Liver (tissue), 9 donors: ENCODE measurements around the gene ANKRD16. TPM values are rescaled to one million over a fixed set of nuclear protein-coding genes. Genes with fewer than 3 reads are reported as not detected.
"Not testable (repeated sequence)": the region's sequence is repeated elsewhere in the genome, so short reads cannot be mapped to it uniquely, and the experiment has no call there.

Source experiments
- DNase-seq: peaks from one replicate; pipeline ENCODE4 v3.0.0-alpha.2; 2017; ENCODE audit warnings: low spot score
- H3K27ac ChIP-seq, 2 donors: one replicate each; pipeline ENCODE4 v1.7.0; 2013; ENCODE audit warnings: inconsistent platforms in 2 of 2, low read length in 2 of 2, control low read depth in 1 of 2, low read depth in 1 of 2, mild to moderate bottlenecking in 1 of 2
- H3K27me3 ChIP-seq, 4 donors: one replicate each; pipeline versions ENCODE4 v1.6.1 to v1.7.0; 2013; ENCODE audit warnings: low read length in 3 of 4, inconsistent platforms in 1 of 4, mild to moderate bottlenecking in 1 of 4, moderate library complexity in 1 of 4; ENCODE audit not compliant: control insufficient read depth in 4 of 4, insufficient read depth in 4 of 4
- H3K36me3 ChIP-seq, 4 donors: one replicate each; pipeline versions ENCODE4 v1.6.1 to v1.7.0; 2013; ENCODE audit warnings: low read length in 3 of 4, mild to moderate bottlenecking in 3 of 4, low read depth in 1 of 4, moderate library complexity in 1 of 4; ENCODE audit not compliant: control insufficient read depth in 4 of 4, insufficient read depth in 3 of 4
- H3K4me1 ChIP-seq, 4 donors: one replicate each; pipeline versions ENCODE4 v1.6.1 to v1.7.0; 2013; ENCODE audit warnings: low read length in 3 of 4, mild to moderate bottlenecking in 3 of 4, moderate library complexity in 1 of 4; ENCODE audit not compliant: control insufficient read depth in 4 of 4, insufficient read depth in 4 of 4
- H3K4me3 ChIP-seq, 3 donors: one replicate each; pipeline versions ENCODE4 v1.6.1 to v1.7.0; 2013; ENCODE audit warnings: low read length in 3 of 3, control low read depth in 1 of 3, low read depth in 1 of 3, mild to moderate bottlenecking in 1 of 3
- H3K9ac ChIP-seq, 2 donors: one replicate each; pipeline ENCODE4 v1.7.0; 2013; ENCODE audit warnings: low read length in 2 of 2, mild to moderate bottlenecking in 2 of 2, moderate library complexity in 2 of 2, control low read depth in 1 of 2, low read depth in 1 of 2
- H3K9me3 ChIP-seq, 4 donors: one replicate each; pipeline versions ENCODE4 v1.6.1 to v1.7.0; 2013; ENCODE audit warnings: low read length in 3 of 4; ENCODE audit not compliant: control insufficient read depth in 4 of 4
- EGR1 ChIP-seq, 2 donors: IDR thresholded peaks; 2 replicates each; pipeline ENCODE4 v1.6.1; 2016 to 2018; ENCODE audit warnings: antibody characterized with exemption in 2 of 2, low read depth in 2 of 2
- FOXA2 ChIP-seq: IDR thresholded peaks from 2 replicates; pipeline ENCODE4 v1.6.1; 2016; ENCODE audit warnings: antibody characterized with exemption
- GABPA ChIP-seq, 2 donors: IDR thresholded peaks in 1 of 2; conservative IDR thresholded peaks in 1 of 2; 2 replicates each; pipeline ENCODE4 v1.6.1; 2016; ENCODE audit warnings: antibody characterized with exemption in 2 of 2, mild to moderate bottlenecking in 1 of 2, moderate library complexity in 1 of 2
- HNF4G ChIP-seq: IDR thresholded peaks from 2 replicates; pipeline ENCODE4 v1.6.1; 2016; ENCODE audit warnings: antibody characterized with exemption
- JUND ChIP-seq, 2 donors: IDR thresholded peaks; 2 replicates each; pipeline ENCODE4 v1.6.1; 2016; ENCODE audit warnings: antibody characterized with exemption in 2 of 2
- NR2F2 ChIP-seq: IDR thresholded peaks from 2 replicates; pipeline ENCODE4 v1.6.1; 2016; ENCODE audit warnings: antibody characterized with exemption
- TAF1 ChIP-seq: conservative IDR thresholded peaks from 2 replicates; pipeline ENCODE4 v1.6.1; 2016; ENCODE audit warnings: antibody characterized with exemption, mild to moderate bottlenecking
- YY1 ChIP-seq: IDR thresholded peaks from 2 replicates; pipeline ENCODE4 v1.6.1; 2016; ENCODE audit warnings: antibody characterized with exemption, mild to moderate bottlenecking
- WGBS: extraction: QIAGEN DNeasy Blood & Tissue Kit; methylation state at CpG from one replicate; pipeline ENCODE4 v1.1.7; 2013; 5-methylcytosine and 5-hydroxymethylcytosine counted together
- polyA plus RNA-seq, 2 donors: library from polyadenylated mRNA; stranded (reverse) in 1 of 2; unstranded in 1 of 2; fragments of 200-250 nt in 1 of 2; fragments of >200 nt in 1 of 2; fragmentation: Nextera tagmentation in 1 of 2; extraction: Ambion mirVana in 1 of 2; gene quantifications; one replicate each; pipeline versions ENCODE4 v1.2.1 to v1.2.3, GENCODE V29; 2013 to 2015
- total RNA-seq, 2 donors: library from RNA; depleted of rRNA; stranded (reverse); fragments of >200 nt; gene quantifications; one replicate each; pipeline ENCODE4 v1.2.3, GENCODE V29; 2014
- TF ChIP-seq, protein P1 (sequence below): IDR thresholded peaks from 2 replicates; pipeline ENCODE4 v1.6.1; 2016; ENCODE audit warnings: antibody characterized with exemption
- TF ChIP-seq, protein P2 (sequence below): fragments of 150-350 bp; IDR thresholded peaks from 2 replicates; pipeline ENCODE4 v1.5.1; 2017; ENCODE audit warnings: improper control_type of control experiment, low read depth, low read length; ENCODE audit not compliant: missing input control
- donor health status: healthy.
- donor health status: healthy.
- donor health status: healthy.
- donor health status: healthy.
- donor health status: healthy.

The ANKRD16 gene
- total and polyA plus RNA-seq, 4 donors: 1.1 to 3.6 (median 2.3) TPM

DNA sequence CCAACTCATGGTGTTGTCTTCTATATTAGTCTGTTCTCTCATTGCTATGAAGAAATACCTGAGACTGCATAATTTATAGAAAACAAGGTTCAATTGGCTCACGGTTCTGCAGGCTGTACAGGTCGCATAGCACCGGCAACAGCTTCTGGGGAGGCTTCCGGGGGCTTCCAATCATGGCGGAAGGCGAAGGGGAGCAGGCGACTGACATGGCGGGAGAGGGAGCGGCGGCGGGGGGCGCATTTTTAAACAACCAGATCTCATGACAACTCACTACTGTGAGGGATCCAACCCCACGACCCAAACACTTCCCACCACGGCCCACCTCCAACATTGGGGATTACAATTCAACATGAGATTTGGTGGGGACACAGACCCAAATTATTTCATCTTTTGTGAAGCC lies 47.7 kb downstream of the ANKRD16 start:
- no peaks in the 10 kb centered on the region for H3K4me1 ChIP-seq
- WGBS: 95% methylated on average over 14 of the region's 14 CpGs

DNA sequence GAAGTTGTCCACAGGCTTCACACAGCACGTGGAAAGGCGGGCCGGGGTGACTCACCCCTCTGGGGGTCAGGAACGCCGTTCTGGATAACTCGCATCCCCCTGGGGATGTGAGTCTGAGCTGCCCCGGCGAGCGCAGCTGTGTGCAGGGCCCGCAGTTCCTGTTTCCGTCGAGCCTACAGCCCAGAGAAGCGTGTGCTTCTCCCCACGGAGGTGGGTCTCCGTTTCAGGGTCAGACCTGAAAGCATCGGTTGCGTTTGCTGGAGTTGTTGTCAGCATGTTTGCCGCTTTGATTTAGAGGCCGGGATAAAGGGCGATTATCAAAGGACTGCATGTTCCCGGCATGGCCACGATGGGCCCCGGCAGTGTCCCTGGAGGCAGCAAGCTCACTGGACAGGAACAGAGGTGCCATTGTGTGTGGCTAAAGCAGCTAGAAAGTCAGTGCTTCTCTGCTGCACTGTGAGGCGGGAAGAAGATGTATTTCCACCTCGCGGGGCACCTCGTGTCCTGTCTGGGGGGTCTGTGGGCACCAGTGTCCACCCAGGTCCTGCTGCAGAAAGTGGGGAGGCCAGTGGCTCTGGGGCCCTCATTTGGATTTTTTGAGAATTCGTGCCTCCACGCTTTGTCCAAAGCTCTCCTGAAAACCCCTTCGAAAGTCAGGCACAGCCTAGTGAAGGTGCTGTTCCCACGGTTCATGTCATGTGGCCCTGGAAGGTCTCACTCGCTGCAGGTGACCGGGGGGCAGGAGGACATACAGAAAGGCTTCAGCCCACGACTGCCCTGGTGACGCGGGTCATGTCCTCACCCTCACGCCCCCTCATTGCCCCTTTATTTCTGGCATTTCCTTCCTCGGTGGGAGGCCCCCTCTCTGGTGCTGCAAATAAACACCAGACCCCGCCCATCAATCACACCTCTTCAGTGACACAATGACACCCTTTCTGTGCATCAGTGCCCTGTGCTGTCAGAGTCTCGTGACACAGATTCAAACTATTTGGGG lies 49.1 kb downstream of the ANKRD16 start:
- 67% methylated on average over 40 of the region's 40 CpGs for WGBS
- Histone ChIP-seq H3K4me3 (no peak overlapping the region), H3K27ac (no peak overlapping the region)

More for the DNA sequence above, 47.7 kb downstream of the ANKRD16 start:
- H3K36me3 ChIP-seq: no peaks in the 10 kb centered on the region
- TF ChIP-seq TAF1 (no peak), HNF4G (no peak), NR2F2 (no peak), EGR1 (IDR thresholded peaks at IDR 0.05; ENCODE audit: low read depth in 2 of 2) (no peak), JUND (IDR thresholded peaks at IDR 0.05) (no peak), FOXA2 (no peak), GABPA (IDR thresholded peaks at IDR 0.05 in 1 of 2, conservative IDR thresholded peaks at IDR 0.05 in 1 of 2) (no peak)
- TF ChIP-seq, protein P1, sequence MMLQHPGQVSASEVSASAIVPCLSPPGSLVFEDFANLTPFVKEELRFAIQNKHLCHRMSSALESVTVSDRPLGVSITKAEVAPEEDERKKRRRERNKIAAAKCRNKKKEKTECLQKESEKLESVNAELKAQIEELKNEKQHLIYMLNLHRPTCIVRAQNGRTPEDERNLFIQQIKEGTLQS: no peak
- TF ChIP-seq, protein P2, sequence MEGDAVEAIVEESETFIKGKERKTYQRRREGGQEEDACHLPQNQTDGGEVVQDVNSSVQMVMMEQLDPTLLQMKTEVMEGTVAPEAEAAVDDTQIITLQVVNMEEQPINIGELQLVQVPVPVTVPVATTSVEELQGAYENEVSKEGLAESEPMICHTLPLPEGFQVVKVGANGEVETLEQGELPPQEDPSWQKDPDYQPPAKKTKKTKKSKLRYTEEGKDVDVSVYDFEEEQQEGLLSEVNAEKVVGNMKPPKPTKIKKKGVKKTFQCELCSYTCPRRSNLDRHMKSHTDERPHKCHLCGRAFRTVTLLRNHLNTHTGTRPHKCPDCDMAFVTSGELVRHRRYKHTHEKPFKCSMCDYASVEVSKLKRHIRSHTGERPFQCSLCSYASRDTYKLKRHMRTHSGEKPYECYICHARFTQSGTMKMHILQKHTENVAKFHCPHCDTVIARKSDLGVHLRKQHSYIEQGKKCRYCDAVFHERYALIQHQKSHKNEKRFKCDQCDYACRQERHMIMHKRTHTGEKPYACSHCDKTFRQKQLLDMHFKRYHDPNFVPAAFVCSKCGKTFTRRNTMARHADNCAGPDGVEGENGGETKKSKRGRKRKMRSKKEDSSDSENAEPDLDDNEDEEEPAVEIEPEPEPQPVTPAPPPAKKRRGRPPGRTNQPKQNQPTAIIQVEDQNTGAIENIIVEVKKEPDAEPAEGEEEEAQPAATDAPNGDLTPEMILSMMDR: no peak
- no peak overlapping the region for H3K9ac ChIP-seq
- H3K27ac ChIP-seq: no peak overlapping the region
- no peak for DNase-seq
- H3K4me3 ChIP-seq: no peak overlapping the region
- H3K27me3 ChIP-seq: no peaks in the 10 kb centered on the region
- no peaks in the 10 kb centered on the region for H3K9me3 ChIP-seq

DNA sequence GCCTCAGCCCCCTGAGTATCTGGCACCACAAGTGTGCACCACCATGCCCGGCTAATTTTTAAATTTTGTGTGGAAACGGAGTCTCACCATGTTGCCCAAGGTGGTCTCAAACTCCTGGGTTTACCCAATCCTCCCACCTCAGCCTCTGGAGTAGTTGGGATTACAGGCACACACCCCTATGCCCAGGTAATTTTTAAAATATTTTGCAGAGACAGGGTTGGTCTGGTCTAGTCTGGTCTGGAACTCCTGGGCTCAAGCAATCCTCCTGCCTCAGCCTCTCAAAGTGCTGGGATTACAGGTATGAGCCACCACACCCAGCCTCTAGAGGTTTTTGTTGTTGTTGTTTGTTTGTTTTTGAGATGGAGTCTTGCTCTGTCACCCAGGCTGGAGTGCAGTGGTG lies 53.5 kb downstream of the ANKRD16 start:
- DNase-seq, H3K27ac ChIP-seq, H3K36me3 ChIP-seq, H3K4me3 ChIP-seq, H3K27me3 ChIP-seq, H3K9me3 ChIP-seq, H3K4me1 ChIP-seq, H3K9ac ChIP-seq: not testable (repeated sequence)
- WGBS: 90% methylated on average over 2 of the region's 2 CpGs

More for the DNA sequence above, 49.1 kb downstream of the ANKRD16 start:
- H3K36me3 ChIP-seq: no peaks in the 10 kb centered on the region
- H3K4me1 ChIP-seq: no peaks in the 10 kb centered on the region
- TF ChIP-seq HNF4G: no peak
- TF ChIP-seq YY1: no peak
- no peak overlapping the region for H3K9ac ChIP-seq
- DNase-seq: no peak
- H3K9me3 ChIP-seq: no peaks in the 10 kb centered on the region
- H3K27me3 ChIP-seq: no peaks in the 10 kb centered on the region
